Thyroid gland (tissue), 4 donors: ENCODE measurements around the gene KCNJ12. TPM values are rescaled to one million over a fixed set of nuclear protein-coding genes. Genes with fewer than 3 reads are reported as not detected.
"Not testable (repeated sequence)": the region's sequence is repeated elsewhere in the genome, so short reads cannot be mapped to it uniquely, and the experiment has no call there.

ENCODE experiments used
- DNase-seq, 2 donors: peaks; one replicate each; pipeline ENCODE4 v3.0.0-alpha.2; 2019
- H3K27ac ChIP-seq, 3 donors: fragments of 200-600 bp; sonication (generic); 1 replicate in 2 of 3; 2 replicates in 1 of 3; pipeline ENCODE4 v1.5.1; 2016 to 2019; ENCODE audit warnings: mild to moderate bottlenecking in 1 of 3, moderate library complexity in 1 of 3
- H3K27me3 ChIP-seq: fragments of 200-600 bp; sonication (generic); one replicate; pipeline ENCODE4 v1.5.1; 2019
- H3K36me3 ChIP-seq, 2 donors: fragments of 200-600 bp; sonication (generic); one replicate each; pipeline ENCODE4 v1.5.1; 2016 to 2019
- H3K4me1 ChIP-seq, 2 donors: fragments of 200-600 bp; sonication (generic); one replicate each; pipeline ENCODE4 v1.5.1; 2017 to 2019
- H3K4me3 ChIP-seq, 3 donors: fragments of 200-600 bp; sonication (generic); replicated peaks in 1 of 3; 1 replicate in 2 of 3; 2 replicates in 1 of 3; pipeline ENCODE4 v1.5.1; 2016; ENCODE audit warnings: mild to moderate bottlenecking in 1 of 3
- H3K9me3 ChIP-seq: fragments of 200-600 bp; sonication (generic); one replicate; pipeline ENCODE4 v1.5.1; 2017
- POLR2A ChIP-seq, 2 donors: fragments of 450-650 bp; IDR thresholded peaks; one replicate each; pipeline ENCODE4 v1.6.1; 2017; ENCODE audit warnings: antibody characterized with exemption in 2 of 2, mild to moderate bottlenecking in 2 of 2, moderate library complexity in 1 of 2
- WGBS, 2 donors: methylation state at CpG; one replicate each; pipeline ENCODE4 v1.1.5; 2017; 5-methylcytosine and 5-hydroxymethylcytosine counted together
- intact Hi-C: fragments of 100-400 bp; cut with DNase I; formaldehyde crosslinking; loops from one replicate; pipeline ENCODE4 v1.15.1; 2023
- total RNA-seq, 4 donors: library from RNA; depleted of rRNA; stranded (reverse); fragments of >200 nt; gene quantifications; one replicate each; pipeline ENCODE4 v1.2.3, GENCODE V29; 2016
- TF ChIP-seq, protein P1 (sequence below), 6 experiments: fragments of 200-600 bp in 3 of 6; fragments of 450-650 bp in 3 of 6; sonication (generic) in 3 of 6; IDR thresholded peaks; one replicate each; pipeline ENCODE4 v1.5.1; 2016 to 2019; ENCODE audit warnings: antibody characterized with exemption in 6 of 6, mild to moderate bottlenecking in 2 of 6, inconsistent platforms in 1 of 6, moderate library complexity in 1 of 6

KCNJ12 gene
- total RNA-seq, result 1 to 10 TPM in 3 of 4 donors, under 1 TPM in 1; 0.56 to 2.7 (median 2.3) TPM

DNA sequence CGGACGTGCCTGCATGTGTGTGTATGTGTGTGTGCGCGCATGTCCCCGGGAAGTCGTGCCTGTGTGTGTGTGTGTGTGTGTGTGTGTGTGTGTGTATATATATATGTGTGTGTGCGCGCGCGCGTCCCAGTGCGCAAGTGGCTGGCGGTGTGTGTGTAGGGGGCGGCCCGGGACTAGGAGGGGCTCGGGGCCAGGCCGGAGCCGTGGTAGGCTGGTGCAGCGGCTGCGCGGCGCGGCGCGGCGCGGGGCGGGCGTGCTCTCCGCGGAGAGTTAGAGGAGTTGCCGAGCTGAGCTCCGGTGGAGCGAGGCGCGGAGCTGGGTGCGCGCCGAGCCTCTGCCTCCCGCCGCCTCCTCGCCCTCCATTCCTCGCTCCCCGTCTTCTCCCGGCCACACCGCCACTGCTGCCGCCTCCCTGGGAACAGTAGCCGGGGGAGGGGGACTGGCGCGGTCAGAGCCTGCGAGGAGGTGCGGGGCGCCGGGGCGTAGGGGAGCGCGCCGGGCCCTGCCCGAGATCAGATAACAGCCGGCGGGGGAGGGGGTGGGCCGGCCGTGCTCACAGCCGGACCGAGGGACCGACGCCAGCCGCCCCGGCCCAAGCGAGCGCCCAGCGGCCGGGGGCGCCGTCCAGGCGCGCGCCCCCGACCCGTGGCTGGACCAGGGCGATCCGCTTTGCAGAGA is at the start of gene KCNJ12:
Gene KCNJ12, plus strand, starts transcription at position 277 of the 678 bp plus-strand sequence. CDS start 38,986 bp downstream, outside the sequence.
- Histone ChIP-seq H3K4me1 (peaks cover 6 to 50% of the 10 kb centered on the region in 2 donors), H3K27me3 (no peaks in the 10 kb centered on the region), H3K36me3 (no peaks in the 10 kb centered on the region), H3K4me3 (peak within 1 kb of the TSS; percentile 20 to 48 (median 25)), H3K9me3 (no peaks in the 10 kb centered on the region), H3K27ac (peak within 1 kb of the TSS in 1 of 3 donors; percentile 45)
- intact Hi-C loops, result loop anchor here (10.0 kb wide), 1 partner anchor 91 kb away; the partner anchor contains the start of gene MAP2K3
- TF ChIP-seq POLR2A (IDR thresholded peaks at IDR 0.05), result no peak
- TF ChIP-seq, protein P1, sequence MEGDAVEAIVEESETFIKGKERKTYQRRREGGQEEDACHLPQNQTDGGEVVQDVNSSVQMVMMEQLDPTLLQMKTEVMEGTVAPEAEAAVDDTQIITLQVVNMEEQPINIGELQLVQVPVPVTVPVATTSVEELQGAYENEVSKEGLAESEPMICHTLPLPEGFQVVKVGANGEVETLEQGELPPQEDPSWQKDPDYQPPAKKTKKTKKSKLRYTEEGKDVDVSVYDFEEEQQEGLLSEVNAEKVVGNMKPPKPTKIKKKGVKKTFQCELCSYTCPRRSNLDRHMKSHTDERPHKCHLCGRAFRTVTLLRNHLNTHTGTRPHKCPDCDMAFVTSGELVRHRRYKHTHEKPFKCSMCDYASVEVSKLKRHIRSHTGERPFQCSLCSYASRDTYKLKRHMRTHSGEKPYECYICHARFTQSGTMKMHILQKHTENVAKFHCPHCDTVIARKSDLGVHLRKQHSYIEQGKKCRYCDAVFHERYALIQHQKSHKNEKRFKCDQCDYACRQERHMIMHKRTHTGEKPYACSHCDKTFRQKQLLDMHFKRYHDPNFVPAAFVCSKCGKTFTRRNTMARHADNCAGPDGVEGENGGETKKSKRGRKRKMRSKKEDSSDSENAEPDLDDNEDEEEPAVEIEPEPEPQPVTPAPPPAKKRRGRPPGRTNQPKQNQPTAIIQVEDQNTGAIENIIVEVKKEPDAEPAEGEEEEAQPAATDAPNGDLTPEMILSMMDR (IDR thresholded peaks at IDR 0.05), result no peak
- WGBS, 2 donors, result 1 to 4% methylated on average over 11 to 37 of the region's 82 CpGs
- peak; percentile 54 to 61 for DNase-seq

DNA sequence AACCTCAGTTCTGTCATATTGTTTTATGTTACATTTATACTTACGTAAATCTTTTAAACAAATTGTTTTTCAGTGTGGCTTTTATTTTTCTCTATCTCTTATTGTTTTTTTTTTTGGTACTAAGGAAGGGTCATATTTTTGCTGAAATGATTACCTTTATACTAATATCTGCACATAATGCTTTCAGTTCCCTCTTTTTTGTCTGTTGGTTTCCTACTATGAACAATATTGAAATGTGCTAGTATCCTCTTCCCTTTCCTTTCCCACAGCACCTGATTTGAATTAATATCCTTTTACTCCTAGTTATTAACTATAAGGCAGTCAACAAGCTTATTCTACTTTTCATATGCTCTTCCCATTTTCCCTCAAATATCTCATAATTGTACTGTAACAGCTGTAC is 48.2 kb upstream of the KCNJ12 start:
- WGBS, 2 donors, result 79 to 85% methylated on average over 1 of the region's 1 CpG
- H3K27ac ChIP-seq, H3K9me3 ChIP-seq, H3K36me3 ChIP-seq, H3K4me3 ChIP-seq, DNase-seq, H3K27me3 ChIP-seq, intact Hi-C loops, H3K4me1 ChIP-seq: not testable (repeated sequence)

DNA sequence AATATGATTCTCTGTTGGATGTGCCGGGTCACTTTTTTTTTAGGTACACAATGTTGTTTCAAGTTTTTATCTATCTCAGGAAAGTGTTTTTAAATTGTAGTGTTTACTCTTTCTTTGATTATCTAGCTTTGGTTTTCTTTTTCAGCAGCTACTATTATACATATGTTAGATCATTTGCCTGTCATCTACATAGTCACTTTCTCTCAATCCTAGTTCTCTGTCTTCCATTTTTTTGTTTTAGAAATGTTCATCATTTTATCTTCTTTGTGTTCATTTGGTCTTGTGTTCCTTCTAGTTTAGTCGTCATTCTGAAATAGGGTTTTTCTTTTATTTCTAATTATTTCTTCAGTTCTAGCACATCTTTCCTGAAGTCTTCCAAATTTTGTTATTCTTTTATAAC is 47.4 kb upstream of the KCNJ12 start:
- H3K27ac ChIP-seq, H3K9me3 ChIP-seq, H3K36me3 ChIP-seq, H3K4me1 ChIP-seq, H3K4me3 ChIP-seq, H3K27me3 ChIP-seq, DNase-seq, intact Hi-C loops: not testable (repeated sequence)
- 70 to 85% methylated on average over 2 of the region's 2 CpGs for WGBS, 2 donors

DNA sequence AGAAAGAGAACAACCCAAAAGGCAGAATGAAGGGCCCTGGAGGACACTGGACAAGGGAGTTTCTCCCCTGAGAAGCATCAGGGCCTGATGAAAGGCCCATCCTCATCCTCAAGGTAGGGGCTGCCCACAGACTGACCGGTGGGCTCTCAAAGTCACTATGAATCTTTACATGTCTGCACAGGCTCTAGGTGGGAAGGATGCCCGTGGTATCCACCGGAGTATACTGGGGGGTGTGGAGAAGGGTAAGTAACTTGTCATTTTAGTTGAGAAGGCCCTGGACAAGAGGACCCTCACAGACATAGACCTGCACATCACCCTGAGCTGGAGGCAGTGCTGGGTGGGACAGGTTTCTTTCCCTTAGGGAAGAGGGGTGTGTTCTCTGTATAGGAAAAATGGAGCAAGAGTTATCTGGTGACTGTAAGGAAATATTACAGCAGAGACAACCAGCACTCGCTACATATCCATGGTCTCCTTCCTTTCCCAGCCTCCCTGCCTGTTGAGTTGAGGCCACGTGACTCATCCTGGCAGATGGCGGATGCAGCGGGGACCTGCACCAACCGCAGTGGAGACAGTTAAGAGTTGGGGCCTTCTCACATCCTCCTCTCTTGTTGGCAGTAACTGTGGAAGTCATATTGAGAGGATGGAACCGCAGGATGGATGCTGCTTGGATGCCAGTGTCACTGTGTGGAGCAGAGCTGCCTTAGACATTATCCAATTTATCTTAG is 45.6 kb upstream of the KCNJ12 start:
- Histone ChIP-seq H3K9me3 (no peaks in the 10 kb centered on the region), H3K27me3 (no peaks in the 10 kb centered on the region), H3K4me3 (no peak overlapping the region), H3K4me1 (no peaks in the 10 kb centered on the region), H3K27ac (no peak overlapping the region), H3K36me3 (no peaks in the 10 kb centered on the region)
- DNase-seq, result no peak
- intact Hi-C loops, result no loop called here
- 83% methylated on average over 9 of the region's 9 CpGs for WGBS, 2 donors
- no peak for TF ChIP-seq POLR2A (IDR thresholded peaks at IDR 0.05)
- TF ChIP-seq, protein P1 (IDR thresholded peaks at IDR 0.05), result no peak

DNA sequence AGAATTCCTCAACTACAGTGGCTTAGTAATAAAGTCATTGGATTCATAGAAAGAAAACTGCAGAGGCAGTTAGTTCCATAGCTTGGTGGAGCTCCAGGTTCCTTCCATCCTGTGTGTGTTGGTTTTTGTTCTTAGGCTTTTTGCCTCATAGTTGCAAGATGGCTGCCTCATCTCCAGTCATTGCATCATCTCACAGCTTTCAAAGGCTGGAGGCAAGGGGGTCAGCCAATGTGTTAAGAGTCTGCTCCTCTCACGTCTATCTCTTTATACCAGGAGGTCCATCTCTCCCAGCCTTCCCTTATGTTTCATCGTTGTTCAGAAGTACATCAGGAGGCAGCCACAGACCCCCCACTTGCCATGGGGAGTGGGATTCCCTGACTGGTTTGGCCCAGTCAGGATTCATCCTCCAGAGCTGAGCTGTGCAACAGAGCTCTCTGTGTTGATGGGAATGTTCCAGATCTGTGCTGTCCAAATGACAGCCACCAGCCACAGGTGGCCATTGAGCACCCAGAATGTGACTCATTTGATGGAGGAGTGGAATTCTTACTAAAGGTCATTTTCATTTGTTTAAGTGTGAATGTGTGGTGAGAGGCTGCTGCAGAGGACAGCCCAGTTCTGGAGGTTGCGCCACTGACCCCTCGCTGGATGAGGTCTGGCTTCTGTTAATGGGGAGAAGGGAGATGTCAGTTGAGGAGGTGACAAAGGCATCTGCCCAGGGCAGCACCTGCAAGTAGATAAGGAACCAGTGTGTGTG is 39.4 kb upstream of the KCNJ12 start:
- WGBS, 2 donors, result 84 to 86% methylated on average over 4 of the region's 4 CpGs
- H3K27ac ChIP-seq, H3K4me3 ChIP-seq, DNase-seq, H3K4me1 ChIP-seq, intact Hi-C loops, H3K27me3 ChIP-seq, H3K9me3 ChIP-seq, H3K36me3 ChIP-seq: not testable (repeated sequence)

DNA sequence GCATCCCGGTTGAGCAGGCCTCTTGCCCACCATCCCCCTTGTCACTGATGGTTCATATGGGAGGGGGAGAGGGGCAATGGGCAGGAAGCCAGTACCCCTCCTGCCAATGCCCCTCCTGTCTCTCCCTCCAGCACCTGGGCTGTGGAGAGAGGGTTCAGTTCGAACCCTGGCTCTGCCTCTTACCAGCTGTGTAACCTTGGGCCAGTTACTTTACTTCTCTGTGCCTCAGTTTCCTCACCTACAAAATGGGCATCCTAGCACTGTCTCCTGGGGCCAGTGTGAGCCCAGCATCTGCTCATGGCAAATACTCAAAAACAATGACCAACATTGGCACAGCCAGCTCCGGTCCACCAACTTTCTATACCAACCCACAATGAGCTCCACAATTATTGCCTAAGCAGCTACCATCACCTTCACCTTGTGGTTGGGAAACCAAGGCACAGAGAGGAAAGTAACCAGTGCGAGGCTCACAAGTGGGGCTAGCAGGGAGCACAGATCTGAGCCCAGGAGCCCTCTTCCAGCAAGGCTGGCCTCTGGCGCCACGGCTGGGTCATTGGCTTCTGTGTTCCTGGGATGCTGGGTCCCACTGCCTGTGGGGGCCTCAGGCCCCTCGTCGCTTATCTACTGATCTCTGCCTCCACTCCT is 38.1 kb upstream of the KCNJ12 start:
- H3K9me3 ChIP-seq, DNase-seq, H3K36me3 ChIP-seq, intact Hi-C loops, H3K4me3 ChIP-seq, H3K4me1 ChIP-seq, H3K27me3 ChIP-seq, H3K27ac ChIP-seq: not testable (repeated sequence)
- 70 to 74% methylated on average over 8 of the region's 8 CpGs for WGBS, 2 donors
